Neutrophil (primary cell): ENCODE measurements around the gene RABEPK.
A peak's percentile ranks its signal among the peaks of the same experiment; 100 is the strongest.
"Not testable (repeated sequence)": the region's sequence is repeated elsewhere in the genome, so short reads cannot be mapped to it uniquely, and the experiment has no call there.

Source experiments
- H3K27ac ChIP-seq: fragments of 200-600 bp; sonication (generic); 2 replicates; pipeline ENCODE4 v1.5.1; 2016; ENCODE audit warnings: mild to moderate bottlenecking, moderate library complexity
- H3K27me3 ChIP-seq: fragments of 200-600 bp; sonication (generic); 2 replicates; pipeline ENCODE4 v1.6.0; 2016; ENCODE audit warnings: mild to moderate bottlenecking
- H3K36me3 ChIP-seq: fragments of 200-600 bp; sonication (generic); 2 replicates; pipeline ENCODE4 v1.5.1; 2017
- H3K4me1 ChIP-seq, 2 experiments: fragments of 200-600 bp in 1 of 2; sonication (generic) in 1 of 2; 1 replicate in 1 of 2; 2 replicates in 1 of 2; pipeline versions ENCODE4 v1.5.1 to v1.6.1; 2013 to 2016; ENCODE audit warnings: low read depth in 1 of 2, low read length in 1 of 2, mild to moderate bottlenecking in 1 of 2, moderate library complexity in 1 of 2; ENCODE audit not compliant: control insufficient read depth in 1 of 2, insufficient read depth in 1 of 2
- H3K4me3 ChIP-seq, 2 experiments: fragments of 200-600 bp in 1 of 2; sonication (generic) in 1 of 2; 1 replicate in 1 of 2; 2 replicates in 1 of 2; pipeline ENCODE4 v1.5.1; 2013 to 2016; ENCODE audit warnings: low read depth in 1 of 2, low read length in 1 of 2, mild to moderate bottlenecking in 1 of 2, moderate library complexity in 1 of 2
- H3K9me3 ChIP-seq: fragments of 200-600 bp; sonication (generic); 2 replicates; pipeline ENCODE4 v1.5.1; 2016
- CTCF ChIP-seq: fragments of 200-600 bp; sonication (generic); IDR thresholded peaks from 2 replicates; pipeline ENCODE4 v1.5.1; 2016; ENCODE audit warnings: antibody characterized with exemption

Gene RABEPK

DNA sequence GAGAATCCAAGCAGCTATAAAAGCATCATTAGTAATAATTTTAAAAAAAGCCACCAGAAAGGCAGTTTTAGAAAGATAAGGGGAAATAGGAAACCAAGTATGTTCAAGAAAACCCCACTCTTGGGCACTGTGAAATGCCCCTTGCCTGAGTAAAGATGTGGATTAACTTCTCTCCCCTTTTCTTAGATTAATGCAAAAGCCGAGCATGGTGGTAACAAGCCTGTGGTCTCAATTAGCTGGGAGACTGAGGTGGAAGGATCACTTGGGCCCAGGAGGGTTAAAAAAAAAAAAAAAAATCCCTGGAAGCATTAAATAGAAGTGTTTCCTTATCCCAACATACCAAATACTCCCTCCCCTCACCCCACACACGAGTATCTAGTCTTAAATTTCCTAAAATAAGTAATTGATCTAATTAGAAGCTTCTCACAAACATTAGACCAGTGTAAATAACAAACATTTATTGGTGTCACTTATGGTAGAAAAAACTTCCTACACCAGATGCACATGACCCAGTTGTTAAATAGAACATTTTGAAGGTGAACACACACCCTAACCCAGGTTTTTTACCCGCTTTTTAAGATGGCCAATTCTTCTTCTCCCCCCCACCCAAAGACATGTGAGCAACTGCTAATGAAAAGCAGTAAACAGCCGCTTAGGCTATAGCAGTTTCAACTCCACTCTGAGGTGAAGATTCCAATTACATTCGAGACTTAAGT lies 35.6 kb downstream of the RABEPK start:
- TF ChIP-seq CTCF: no peak
- Histone ChIP-seq H3K36me3 (peaks cover 80% of the 10 kb centered on the region), H3K4me1 (peaks cover 24 to 36% of the 10 kb centered on the region in 2 experiments), H3K27ac (no peak overlapping the region), H3K4me3 (no peak overlapping the region), H3K27me3 (no peaks in the 10 kb centered on the region), H3K9me3 (no peaks in the 10 kb centered on the region)

GRCh38 chr9:125236520-125237159 lies 36.3 kb downstream of the RABEPK start:
- H3K36me3 ChIP-seq: peaks cover 75% of the 10 kb centered on the region
- H3K27ac ChIP-seq, H3K27me3 ChIP-seq, H3K4me3 ChIP-seq, H3K9me3 ChIP-seq: not testable (repeated sequence)
- peaks cover 25 to 37% of the 10 kb centered on the region in 2 experiments for H3K4me1 ChIP-seq

- TF ChIP-seq CTCF: no peak
- Histone ChIP-seq H3K9me3 (no peaks in the 10 kb centered on the region), H3K36me3 (peaks cover 63% of the 10 kb centered on the region), H3K4me3 (no peak overlapping the region), H3K27ac (no peak overlapping the region), H3K27me3 (no peaks in the 10 kb centered on the region), H3K4me1 (peaks cover 40 to 53% of the 10 kb centered on the region in 2 experiments)
Measured at GRCh38 chr9:125238127-125238914, 38.0 kb downstream of the RABEPK start.

DNA sequence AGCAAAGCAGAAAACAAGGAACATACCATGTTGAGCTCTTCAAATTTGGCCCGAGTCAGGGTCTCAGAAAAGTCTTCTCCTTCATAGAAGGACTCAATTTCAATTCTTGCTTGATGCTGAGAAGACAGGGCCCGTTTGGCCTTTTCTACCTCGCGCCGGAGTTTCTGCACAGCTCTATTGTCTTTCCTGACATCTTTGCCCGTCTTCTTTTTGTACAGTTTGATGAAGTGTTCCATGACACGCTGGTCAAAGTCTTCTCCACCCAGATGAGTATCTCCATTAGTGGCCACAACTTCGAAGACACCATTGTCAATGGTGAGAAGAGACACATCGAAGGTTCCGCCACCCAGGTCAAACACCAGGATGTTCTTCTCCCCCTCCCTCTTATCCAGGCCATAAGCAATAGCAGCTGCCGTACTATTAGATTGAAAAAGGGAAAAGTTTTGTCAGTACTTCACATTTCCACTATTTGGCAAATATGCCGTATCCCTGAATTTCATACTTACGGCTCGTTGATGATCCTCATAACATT lies 38.6 kb downstream of the RABEPK start:
- Histone ChIP-seq H3K27me3 (no peaks in the 10 kb centered on the region), H3K36me3 (peaks cover 57% of the 10 kb centered on the region), H3K9me3 (no peaks in the 10 kb centered on the region), H3K27ac (no peak overlapping the region), H3K4me1 (peaks cover 45 to 60% of the 10 kb centered on the region in 2 experiments), H3K4me3 (peak overlapping the region in 1 of 2 experiments; percentile 99)
- TF ChIP-seq CTCF: no peak

- Histone ChIP-seq H3K27me3 (no peaks in the 10 kb centered on the region), H3K9me3 (no peaks in the 10 kb centered on the region)
Measured at GRCh38 chr9:125239631-125240597, 39.6 kb downstream of the RABEPK start.

More at GRCh38 chr9:125239631-125240597, 39.6 kb downstream of the RABEPK start:
- TF ChIP-seq CTCF: no peak
- Histone ChIP-seq H3K4me3 (peak overlapping the region; percentile 92 to 99), H3K4me1 (peaks cover 45 to 62% of the 10 kb centered on the region in 2 experiments), H3K36me3 (peaks cover 50% of the 10 kb centered on the region), H3K27ac (peak overlapping the region; percentile 97)
